Heart right ventricle (tissue), 16 donors: ENCODE measurements around the gene IL17D. TPM values are rescaled to one million over a fixed set of nuclear protein-coding genes. Genes with fewer than 3 reads are reported as not detected.

Source experiments
- ATAC-seq, 8 donors: fragments of 200-7000 bp; cut with Tn5 transposase; one replicate each; pipeline ENCODE4 v1.9.1; 2020; ENCODE audit warnings: mild to moderate bottlenecking in 8 of 8, moderate library complexity in 8 of 8, moderate number of reproducible peaks in 1 of 8
- DNase-seq, 2 donors: peaks; one replicate each; pipeline ENCODE4 v3.0.0-alpha.2; 2020
- H3K27ac ChIP-seq, 10 donors: fragments of 200-600 bp; sonication (generic) in 2 of 10; one replicate each; pipeline versions ENCODE4 v1.5.0 to v1.8.0; 2020 to 2022; ENCODE audit warnings: mild to moderate bottlenecking in 3 of 10
- H3K27me3 ChIP-seq, 7 donors: fragments of 200-600 bp; one replicate each; pipeline ENCODE4 v1.8.0; 2021 to 2022; ENCODE audit warnings: mild to moderate bottlenecking in 2 of 7
- H3K36me3 ChIP-seq, 9 donors: fragments of 200-600 bp; sonication (generic) in 1 of 9; one replicate each; pipeline versions ENCODE4 v1.5.0 to v1.8.0; 2020 to 2022; ENCODE audit warnings: mild to moderate bottlenecking in 2 of 9
- H3K4me1 ChIP-seq, 9 donors: fragments of 200-600 bp; sonication (generic) in 1 of 9; one replicate each; pipeline versions ENCODE4 v1.5.0 to v1.8.0; 2020 to 2022; ENCODE audit warnings: mild to moderate bottlenecking in 4 of 9
- H3K4me3 ChIP-seq, 10 donors: fragments of 200-600 bp; sonication (generic) in 2 of 10; one replicate each; pipeline versions ENCODE4 v1.5.0 to v1.8.0; 2020 to 2022; ENCODE audit warnings: mild to moderate bottlenecking in 7 of 10, moderate library complexity in 2 of 10
- H3K9me3 ChIP-seq, 11 donors: fragments of 200-600 bp in 10 of 11; sonication (generic) in 2 of 11; one replicate each; pipeline versions ENCODE4 v1.5.0 to v1.8.0; 2013 to 2022; ENCODE audit warnings: mild to moderate bottlenecking in 2 of 11, control low read depth in 1 of 11, moderate library complexity in 1 of 11
- CTCF ChIP-seq, 9 donors: fragments of 200-600 bp; sonication (generic) in 2 of 9; IDR thresholded peaks; one replicate each; pipeline versions ENCODE4 v1.5.0 to v1.8.0; 2021 to 2022; ENCODE audit warnings: antibody characterized with exemption in 9 of 9, mild to moderate bottlenecking in 5 of 9, moderate library complexity in 1 of 9
- WGBS, 2 donors: extraction: QIAGEN DNeasy Blood & Tissue Kit; methylation state at CpG; one replicate each; pipeline ENCODE4 v1.1.7; 2013; ENCODE audit warnings: inconsistent platforms in 1 of 2; 5-methylcytosine and 5-hydroxymethylcytosine counted together
- intact Hi-C, 10 donors: fragments of 100-400 bp; cut with DNase I; formaldehyde crosslinking; loops; one replicate each; pipeline versions ENCODE4 v1.11.1 to v1.14.2; 2022
- polyA plus RNA-seq, 2 donors: library from polyadenylated mRNA; stranded (reverse); fragments of 200-250 nt; gene quantifications; one replicate each; pipeline ENCODE4 v1.2.3, GENCODE V29; 2013
- total RNA-seq, 10 donors: library from RNA; stranded (reverse); fragmentation: NEBNext Ultra II Directional in 3 of 10; extraction: Animal tissue kit (Norgen Biotek cat#: 25700) in 3 of 10; gene quantifications; one replicate each; pipeline versions ENCODE4 v1.2.1 to v1.2.4, GENCODE V29; 2021 to 2023
- donor health status: Arrhythmogenic right ventricular cardiomyopathy.
- donor health status: ischemic (EF 13 %, LVEDD 7.1; RV severe dilation, severe dysfunction).
- donor health status: healthy with polysubstance abuse.
- donor health status: DM: no; HTN: yes; CAD: no.
- donor health status: DM: no; HTN: no; CAD: no.
- donor health status: ischemic (EF 25% LVEDD 6.9; RV normal size, moderate dysfunction).
- donor health status: ischemic (EF 25% LVEDD 5.7; RV mildly dilated, moderate dysfunction).
- donor health status: healthy.
- donor health status: DM: yes; HTN: yes; CAD: no.
- donor health status: Ischemic cardiomyopathy.
- donor health status: ischemic (EF 35%, LVEDD 5.7; RV mildly dilated, moderate dysfunction).
- donor health status: nonischemic (EF 11% LVEDD 7.7; RV severe dilation, severe dysfunction).
- donor health status: DM: yes; HTN: yes; CAD: no.
- donor health status: PGD.
- donor health status: ischemic (EF 29% LVEDD 5.4; RV normal size, mild dysfunction).
- donor health status: nonischemic (EF 23%, LVEDD 6.1; RV moderate dilation, normal function).

IL17D gene
- total and polyA plus RNA-seq, 12 donors, result 0.30 to 2.2 (median 0.77) TPM

- ATAC-seq, result peak; percentile 43 to 79 (median 66)
- WGBS, 2 donors, result 11 to 12% methylated on average over 81 of the region's 81 CpGs
- DNase-seq, result peak; percentile 60 to 64
- intact Hi-C loops, result no loop called here
- peak in 2 of 9 donors; percentile 35 to 36 for TF ChIP-seq CTCF (IDR thresholded peaks at IDR 0.05)
- Histone ChIP-seq H3K36me3 (no peaks in the 10 kb centered on the region), H3K4me1 (peaks cover 5 to 18% (median 13%) of the 10 kb centered on the region in 9 donors), H3K27ac (peak overlapping the region in 1 of 10 donors; percentile 40), H3K27me3 (peaks cover 0 to 30% (median 7%) of the 10 kb centered on the region in 7 donors), H3K9me3 (no peaks in the 10 kb centered on the region), H3K4me3 (peak overlapping the region; percentile 21 to 57 (median 49))
Measured at GRCh38 chr13:20721454-20722357, 18.2 kb downstream of the IL17D start.

GRCh38 chr13:20727856-20728255, 24.4 kb downstream of the IL17D start:
- no peak for TF ChIP-seq CTCF (IDR thresholded peaks at IDR 0.05)
- Histone ChIP-seq H3K36me3 (peaks cover 0 to 17% (median 0%) of the 10 kb centered on the region in 9 donors), H3K4me1 (no peaks in the 10 kb centered on the region), H3K9me3 (no peaks in the 10 kb centered on the region), H3K27me3 (peaks cover 0 to 3% (median 0%) of the 10 kb centered on the region in 7 donors), H3K4me3 (no peak overlapping the region), H3K27ac (no peak overlapping the region)
- intact Hi-C loops, result no loop called here
- no peak for DNase-seq
- 94 to 97% methylated on average over 6 of the region's 6 CpGs for WGBS, 2 donors
- no peak for ATAC-seq

- Histone ChIP-seq H3K9me3 (no peaks in the 10 kb centered on the region), H3K27me3 (no peaks in the 10 kb centered on the region), H3K36me3 (peaks cover 0 to 17% (median 0%) of the 10 kb centered on the region in 9 donors), H3K4me1 (no peaks in the 10 kb centered on the region), H3K27ac (no peak overlapping the region), H3K4me3 (no peak overlapping the region)
- DNase-seq (no peak), ATAC-seq (no peak)
- no peak for TF ChIP-seq CTCF (IDR thresholded peaks at IDR 0.05)
- WGBS, 2 donors, result 69 to 77% methylated on average over 14 of the region's 14 CpGs
- intact Hi-C loops, result no loop called here
Measured at GRCh38 chr13:20728579-20729311, 25.2 kb downstream of the IL17D start.
